ENCODE results near the gene TNS4. TPM values are rescaled to one million over a fixed set of nuclear protein-coding genes. Genes with fewer than 3 reads are reported as not detected.

Gene TNS4
- 1.8 TPM for total RNA-seq

GRCh38 chr17:40501499-40501911 lies at the start of gene TNS4:
TSS of gene TNS4 (minus strand) at chr17:40501623. CDS start at chr17:40496425, 5,198 bp downstream.

GRCh38 chr17:40443196-40443987 lies 58.0 kb downstream of the TNS4 start, which contains the start of gene IGFBP4:
TSS of gene IGFBP4 (plus strand) at chr17:40443450. CDS start at chr17:40443736, 286 bp downstream.

Other genes with a start within 250 kb of the TNS4 start
- gene CDC6, start 213.7 kb downstream of the TNS4 start, total RNA-seq, result 6.3 TPM
- gene RARA, start 192.4 kb downstream of the TNS4 start, total RNA-seq, result 50.1 TPM
- gene GJD3, start 136.9 kb downstream of the TNS4 start, total RNA-seq, result not detected
- 62.8 TPM for gene TOP2A, start 83.7 kb downstream of the TNS4 start, total RNA-seq
- 182 TPM for gene IGFBP4, start 58.2 kb downstream of the TNS4 start, total RNA-seq
- not detected for gene CCR7, start 63.8 kb upstream of the TNS4 start, total RNA-seq
- 186 TPM for gene SMARCE1, start 146.2 kb upstream of the TNS4 start, total RNA-seq
- 11.5 TPM for gene KRT222, start 163.6 kb upstream of the TNS4 start, total RNA-seq
- not detected for gene KRT24, start 202.1 kb upstream of the TNS4 start, total RNA-seq

All from camera-type eye (tissue), 1 donor.